Activated CD4-positive, alpha-beta T cell treated with anti-CD3 and anti-CD28 coated beads for 36 hours (primary cell): ENCODE measurements around the gene WWC2. TPM values are rescaled to one million over a fixed set of nuclear protein-coding genes. Genes with fewer than 3 reads are reported as not detected.

Source experiments
- ATAC-seq: fragments of 200-7000 bp; cut with Tn5 transposase; one replicate; pipeline ENCODE4 v1.10.0; 2021; ENCODE audit warnings: mild to moderate bottlenecking, moderate library complexity
- CTCF ChIA-PET: fragments of 350-600 bp; sonication (Branson Sonifier 250); formaldehyde crosslinking; loops from one replicate; lab custom pipeline; 2021; ENCODE audit warnings: antibody characterized with exemption; lab: Charles Lee
- POLR2A ChIA-PET: fragments of 350-600 bp; sonication (Branson Sonifier 250); formaldehyde crosslinking; loops from one replicate; lab custom pipeline; 2021; ENCODE audit warnings: antibody characterized with exemption, inconsistent platforms; lab: Charles Lee
- DNase-seq: peaks from one replicate; pipeline ENCODE4 v3.0.0-alpha.2; 2020
- H3K27ac Mint-ChIP-seq: one replicate; pipeline ENCODE4 v1.8.0; 2021; ENCODE audit warnings: mixed read lengths
- H3K27me3 Mint-ChIP-seq: one replicate; pipeline ENCODE4 v1.8.0; 2021; ENCODE audit warnings: mixed read lengths
- H3K36me3 Mint-ChIP-seq: one replicate; pipeline ENCODE4 v1.8.0; 2021; ENCODE audit warnings: low read depth, mixed read lengths
- H3K4me1 Mint-ChIP-seq: one replicate; pipeline ENCODE4 v1.8.0; 2021; ENCODE audit warnings: mixed read lengths
- H3K4me3 Mint-ChIP-seq: one replicate; pipeline ENCODE4 v1.8.0; 2021; ENCODE audit warnings: mild to moderate bottlenecking, moderate library complexity, mixed read lengths
- H3K9me3 Mint-ChIP-seq: one replicate; pipeline ENCODE4 v1.8.0; 2021; ENCODE audit warnings: low read depth, mixed read lengths
- intact Hi-C, 2 experiments: fragments of 100-400 bp; cut with DNase I in 1 of 2; cut with micrococcal nuclease in 1 of 2; formaldehyde crosslinking; loops; one replicate each; pipeline versions ENCODE4 v1.14.2 to v1.15.1; 2022 to 2024; cut with DNase I, micrococcal nuclease
- total RNA-seq, 2 experiments: library from RNA; stranded (reverse); gene quantifications; one replicate each; pipeline ENCODE4 v1.2.3, GENCODE V29; 2021

Gene WWC2
- total RNA-seq, 2 experiments from 2014 or later: 3.6 to 4.3 TPM

GRCh38 chr4:183080372-183081115 is 18.5 kb upstream of the WWC2 start:
- POLR2A ChIA-PET: no interaction called here

GRCh38 chr4:183081116-183081469 is 18.0 kb upstream of the WWC2 start:
- DNase-seq (no peak), ATAC-seq (no peak)
- H3K27ac Mint-ChIP-seq: no peak overlapping the region
- no peaks in the 10 kb centered on the region for H3K4me1 Mint-ChIP-seq
- H3K9me3 Mint-ChIP-seq: no peaks in the 10 kb centered on the region
- ChIA-PET CTCF (interaction anchor here (0.6 kb wide), 1 partner anchor 219 kb away, joined by 3 read pairs; no protein-coding TSS in a partner anchor), POLR2A (no interaction called here)
- no peaks in the 10 kb centered on the region for H3K27me3 Mint-ChIP-seq
- no peaks in the 10 kb centered on the region for H3K36me3 Mint-ChIP-seq
- intact Hi-C loops: no loop called here
- no peak overlapping the region for H3K4me3 Mint-ChIP-seq

More at GRCh38 chr4:183080372-183081115, 18.5 kb upstream of the WWC2 start:
- Mint-ChIP-seq H3K9me3 (no peaks in the 10 kb centered on the region), H3K36me3 (no peaks in the 10 kb centered on the region), H3K27ac (no peak overlapping the region), H3K4me3 (no peak overlapping the region), H3K27me3 (no peaks in the 10 kb centered on the region), H3K4me1 (no peaks in the 10 kb centered on the region)
- CTCF ChIA-PET: no interaction called here
- ATAC-seq (no peak), DNase-seq (no peak)
- intact Hi-C loops: no loop called here

GRCh38 chr4:183082053-183082452 is 17.0 kb upstream of the WWC2 start:
- Mint-ChIP-seq H3K4me3 (no peak overlapping the region), H3K36me3 (no peaks in the 10 kb centered on the region), H3K4me1 (no peaks in the 10 kb centered on the region), H3K27me3 (no peaks in the 10 kb centered on the region), H3K27ac (no peak overlapping the region), H3K9me3 (no peaks in the 10 kb centered on the region)
- DNase-seq (no peak), ATAC-seq (no peak)
- CTCF ChIA-PET: interaction anchor here (0.8 kb wide), 1 partner anchor 8 kb away, joined by 3 read pairs; no protein-coding TSS in a partner anchor
- POLR2A ChIA-PET: no interaction called here
- intact Hi-C loops: no loop called here

- Mint-ChIP-seq H3K4me3 (no peak overlapping the region), H3K4me1 (peaks cover 3% of the 10 kb centered on the region), H3K9me3 (peaks cover 5% of the 10 kb centered on the region), H3K36me3 (no peaks in the 10 kb centered on the region), H3K27ac (no peak overlapping the region), H3K27me3 (peaks cover 22% of the 10 kb centered on the region)
- ChIA-PET CTCF (interaction anchor here (0.6 to 0.7 kb wide), 2 partner anchors 20 to 158 kb away, joined by 3 read pairs; no protein-coding TSS in a partner anchor), POLR2A (interaction anchor here (0.7 kb wide), 1 partner anchor 13 kb away, joined by 6 read pairs; no protein-coding TSS in a partner anchor)
- ATAC-seq (no peak), DNase-seq (no peak)
- intact Hi-C loops: loop anchor here in 1 of 2 experiments (5.0 kb wide), 2 partner anchors 303 to 952 kb away; no protein-coding TSS in a partner anchor
Measured at GRCh38 chr4:183094393-183095198, 4.5 kb upstream of the WWC2 start.

GRCh38 chr4:183095199-183095512 is 3.9 kb upstream of the WWC2 start:
- no peak for ATAC-seq
- H3K4me1 Mint-ChIP-seq: peaks cover 3% of the 10 kb centered on the region
- H3K4me3 Mint-ChIP-seq: no peak overlapping the region
- no peaks in the 10 kb centered on the region for H3K36me3 Mint-ChIP-seq
- H3K9me3 Mint-ChIP-seq: peaks cover 1% of the 10 kb centered on the region
- intact Hi-C loops: loop anchor here in 1 of 2 experiments (5.0 kb wide), 2 partner anchors 302 to 953 kb away; no protein-coding TSS in a partner anchor
- no peak overlapping the region for H3K27ac Mint-ChIP-seq
- CTCF ChIA-PET: interaction anchor here (0.6 to 0.7 kb wide), 2 partner anchors 21 to 157 kb away, joined by 3 read pairs; no protein-coding TSS in a partner anchor
- no peak for DNase-seq
- POLR2A ChIA-PET: no interaction called here
- H3K27me3 Mint-ChIP-seq: peaks cover 22% of the 10 kb centered on the region

GRCh38 chr4:183096276-183096965 is 2.6 kb upstream of the WWC2 start:
- ATAC-seq (no peak), DNase-seq (no peak)
- Mint-ChIP-seq H3K9me3 (no peaks in the 10 kb centered on the region), H3K36me3 (no peaks in the 10 kb centered on the region), H3K4me1 (peaks cover 5% of the 10 kb centered on the region), H3K4me3 (no peak overlapping the region), H3K27me3 (peaks cover 24% of the 10 kb centered on the region), H3K27ac (no peak overlapping the region)
- ChIA-PET CTCF (interaction anchor here (0.6 kb wide), 1 partner anchor 175 kb away, joined by 3 read pairs; no protein-coding TSS in a partner anchor), POLR2A (no interaction called here)
- intact Hi-C loops: loop anchor here in 1 of 2 experiments (5.0 kb wide), 2 partner anchors 301 to 954 kb away; no protein-coding TSS in a partner anchor

- H3K4me3 Mint-ChIP-seq: peak overlapping the region; percentile 30
- no peaks in the 10 kb centered on the region for H3K36me3 Mint-ChIP-seq
- no peaks in the 10 kb centered on the region for H3K9me3 Mint-ChIP-seq
- ATAC-seq: no peak
- peak; percentile 20 for DNase-seq
- CTCF ChIA-PET: interaction anchor here (0.6 to 1.8 kb wide), 5 partner anchors 24 to 178 kb away, joined by 3 to 7 read pairs (median 4); no protein-coding TSS in a partner anchor
- H3K27ac Mint-ChIP-seq: no peak overlapping the region
- peaks cover 32% of the 10 kb centered on the region for H3K27me3 Mint-ChIP-seq
- POLR2A ChIA-PET: no interaction called here
- intact Hi-C loops: loop anchor here in 1 of 2 experiments (5.0 kb wide), 2 partner anchors 300 to 955 kb away; no protein-coding TSS in a partner anchor
- peaks cover 5% of the 10 kb centered on the region for H3K4me1 Mint-ChIP-seq
Measured at GRCh38 chr4:183097231-183098018, 1.6 kb upstream of the WWC2 start.

GRCh38 chr4:183098019-183098722 is 886 bp upstream of the WWC2 start:
- POLR2A ChIA-PET: no interaction called here
- H3K4me1 Mint-ChIP-seq: peaks cover 5% of the 10 kb centered on the region
- no peaks in the 10 kb centered on the region for H3K9me3 Mint-ChIP-seq
- ATAC-seq (peak; percentile 22), DNase-seq (peak; percentile 40)
- no peak overlapping the region for H3K27ac Mint-ChIP-seq
- no peaks in the 10 kb centered on the region for H3K36me3 Mint-ChIP-seq
- CTCF ChIA-PET: interaction anchor here (0.7 to 1.8 kb wide), 7 partner anchors 9 to 178 kb away, joined by 3 to 7 read pairs (median 4); no protein-coding TSS in a partner anchor
- H3K27me3 Mint-ChIP-seq: peaks cover 33% of the 10 kb centered on the region
- intact Hi-C loops: loop anchor here in 1 of 2 experiments (5.0 kb wide), 2 partner anchors 299 to 956 kb away; no protein-coding TSS in a partner anchor
- H3K4me3 Mint-ChIP-seq: peak overlapping the region; percentile 57

GRCh38 chr4:183099537-183100297 is 660 bp downstream of the WWC2 start:
- POLR2A ChIA-PET: no interaction called here
- intact Hi-C loops: loop anchor here in 1 of 2 experiments (1.0 to 5.0 kb wide), 4 partner anchors 182 to 957 kb away; partner anchors contain the start of gene DCTD
- ATAC-seq: peak; percentile 17

More at GRCh38 chr4:183099537-183100297, 660 bp downstream of the WWC2 start:
- H3K27me3 Mint-ChIP-seq: peaks cover 33% of the 10 kb centered on the region
- H3K36me3 Mint-ChIP-seq: no peaks in the 10 kb centered on the region
- H3K4me3 Mint-ChIP-seq: peak overlapping the region; percentile 59
- DNase-seq: peak; percentile 36
- no peaks in the 10 kb centered on the region for H3K9me3 Mint-ChIP-seq
- CTCF ChIA-PET: interaction anchor here (1.3 kb wide), 1 partner anchor 156 kb away, joined by 4 read pairs; no protein-coding TSS in a partner anchor
- H3K27ac Mint-ChIP-seq: no peak overlapping the region
- peaks cover 5% of the 10 kb centered on the region for H3K4me1 Mint-ChIP-seq
